Liver (tissue), 3 donors: ENCODE data around the gene ZNF655.

Experiments
- EGR1 ChIP-seq, 2 donors: IDR thresholded peaks; 2 replicates each; pipeline ENCODE4 v1.6.1; 2016 to 2018; ENCODE audit warnings: antibody characterized with exemption in 2 of 2, low read depth in 2 of 2
- JUND ChIP-seq, 2 donors: IDR thresholded peaks; 2 replicates each; pipeline ENCODE4 v1.6.1; 2016; ENCODE audit warnings: antibody characterized with exemption in 2 of 2
- MAX ChIP-seq: IDR thresholded peaks from 2 replicates; pipeline ENCODE4 v1.6.1; 2016; ENCODE audit warnings: antibody characterized with exemption
- RAD21 ChIP-seq, 2 donors: IDR thresholded peaks; 2 replicates each; pipeline ENCODE4 v1.6.1; 2016; ENCODE audit warnings: antibody characterized with exemption in 2 of 2, mild to moderate bottlenecking in 2 of 2
- TAF1 ChIP-seq: conservative IDR thresholded peaks from 2 replicates; pipeline ENCODE4 v1.6.1; 2016; ENCODE audit warnings: antibody characterized with exemption, mild to moderate bottlenecking
- YY1 ChIP-seq: IDR thresholded peaks from 2 replicates; pipeline ENCODE4 v1.6.1; 2016; ENCODE audit warnings: antibody characterized with exemption, mild to moderate bottlenecking
- TF ChIP-seq, protein P1 (sequence below): fragments of 150-350 bp; IDR thresholded peaks from 2 replicates; pipeline ENCODE4 v1.5.1; 2017; ENCODE audit warnings: improper control_type of control experiment, low read depth, low read length; ENCODE audit not compliant: missing input control
- TF ChIP-seq, protein P2 (sequence below): IDR thresholded peaks from 2 replicates; pipeline ENCODE4 v1.6.1; 2016; ENCODE audit warnings: antibody characterized with exemption, mild to moderate bottlenecking
- TF ChIP-seq, protein P3 (sequence below): IDR thresholded peaks from 2 replicates; pipeline ENCODE4 v1.6.1; 2016; ENCODE audit warnings: antibody characterized with exemption
- TF ChIP-seq, protein P4 (sequence below): IDR thresholded peaks from 2 replicates; pipeline ENCODE4 v1.6.1; 2016; ENCODE audit warnings: antibody characterized with exemption
- donor health status: healthy.
- donor health status: healthy.

DNA sequence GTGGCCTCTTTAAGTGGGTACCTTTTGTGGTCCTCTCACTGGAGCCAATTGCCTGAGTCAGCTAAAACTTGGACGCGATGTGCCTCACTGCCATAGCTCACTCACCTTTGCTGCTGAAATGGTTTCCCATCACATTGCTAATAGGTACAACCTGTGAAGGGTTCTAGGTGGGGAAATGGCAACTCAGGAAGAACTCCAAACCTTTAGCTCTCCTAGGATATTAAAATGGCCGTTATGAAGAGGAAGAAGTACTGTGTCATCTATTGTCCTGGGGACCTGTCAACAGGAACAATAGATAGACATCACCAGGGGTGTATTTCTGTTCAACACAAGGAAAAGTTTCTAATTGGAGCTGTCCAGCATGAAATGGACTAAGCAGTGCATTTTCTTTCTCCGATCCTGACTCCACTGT, 1.2 kb upstream of the ZNF655 start:
- TF ChIP-seq, protein P1, sequence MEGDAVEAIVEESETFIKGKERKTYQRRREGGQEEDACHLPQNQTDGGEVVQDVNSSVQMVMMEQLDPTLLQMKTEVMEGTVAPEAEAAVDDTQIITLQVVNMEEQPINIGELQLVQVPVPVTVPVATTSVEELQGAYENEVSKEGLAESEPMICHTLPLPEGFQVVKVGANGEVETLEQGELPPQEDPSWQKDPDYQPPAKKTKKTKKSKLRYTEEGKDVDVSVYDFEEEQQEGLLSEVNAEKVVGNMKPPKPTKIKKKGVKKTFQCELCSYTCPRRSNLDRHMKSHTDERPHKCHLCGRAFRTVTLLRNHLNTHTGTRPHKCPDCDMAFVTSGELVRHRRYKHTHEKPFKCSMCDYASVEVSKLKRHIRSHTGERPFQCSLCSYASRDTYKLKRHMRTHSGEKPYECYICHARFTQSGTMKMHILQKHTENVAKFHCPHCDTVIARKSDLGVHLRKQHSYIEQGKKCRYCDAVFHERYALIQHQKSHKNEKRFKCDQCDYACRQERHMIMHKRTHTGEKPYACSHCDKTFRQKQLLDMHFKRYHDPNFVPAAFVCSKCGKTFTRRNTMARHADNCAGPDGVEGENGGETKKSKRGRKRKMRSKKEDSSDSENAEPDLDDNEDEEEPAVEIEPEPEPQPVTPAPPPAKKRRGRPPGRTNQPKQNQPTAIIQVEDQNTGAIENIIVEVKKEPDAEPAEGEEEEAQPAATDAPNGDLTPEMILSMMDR = no peak
- no peak for TF ChIP-seq YY1
- TF ChIP-seq, protein P2, sequence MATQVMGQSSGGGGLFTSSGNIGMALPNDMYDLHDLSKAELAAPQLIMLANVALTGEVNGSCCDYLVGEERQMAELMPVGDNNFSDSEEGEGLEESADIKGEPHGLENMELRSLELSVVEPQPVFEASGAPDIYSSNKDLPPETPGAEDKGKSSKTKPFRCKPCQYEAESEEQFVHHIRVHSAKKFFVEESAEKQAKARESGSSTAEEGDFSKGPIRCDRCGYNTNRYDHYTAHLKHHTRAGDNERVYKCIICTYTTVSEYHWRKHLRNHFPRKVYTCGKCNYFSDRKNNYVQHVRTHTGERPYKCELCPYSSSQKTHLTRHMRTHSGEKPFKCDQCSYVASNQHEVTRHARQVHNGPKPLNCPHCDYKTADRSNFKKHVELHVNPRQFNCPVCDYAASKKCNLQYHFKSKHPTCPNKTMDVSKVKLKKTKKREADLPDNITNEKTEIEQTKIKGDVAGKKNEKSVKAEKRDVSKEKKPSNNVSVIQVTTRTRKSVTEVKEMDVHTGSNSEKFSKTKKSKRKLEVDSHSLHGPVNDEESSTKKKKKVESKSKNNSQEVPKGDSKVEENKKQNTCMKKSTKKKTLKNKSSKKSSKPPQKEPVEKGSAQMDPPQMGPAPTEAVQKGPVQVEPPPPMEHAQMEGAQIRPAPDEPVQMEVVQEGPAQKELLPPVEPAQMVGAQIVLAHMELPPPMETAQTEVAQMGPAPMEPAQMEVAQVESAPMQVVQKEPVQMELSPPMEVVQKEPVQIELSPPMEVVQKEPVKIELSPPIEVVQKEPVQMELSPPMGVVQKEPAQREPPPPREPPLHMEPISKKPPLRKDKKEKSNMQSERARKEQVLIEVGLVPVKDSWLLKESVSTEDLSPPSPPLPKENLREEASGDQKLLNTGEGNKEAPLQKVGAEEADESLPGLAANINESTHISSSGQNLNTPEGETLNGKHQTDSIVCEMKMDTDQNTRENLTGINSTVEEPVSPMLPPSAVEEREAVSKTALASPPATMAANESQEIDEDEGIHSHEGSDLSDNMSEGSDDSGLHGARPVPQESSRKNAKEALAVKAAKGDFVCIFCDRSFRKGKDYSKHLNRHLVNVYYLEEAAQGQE = peak; percentile 93
- TF ChIP-seq, protein P3, sequence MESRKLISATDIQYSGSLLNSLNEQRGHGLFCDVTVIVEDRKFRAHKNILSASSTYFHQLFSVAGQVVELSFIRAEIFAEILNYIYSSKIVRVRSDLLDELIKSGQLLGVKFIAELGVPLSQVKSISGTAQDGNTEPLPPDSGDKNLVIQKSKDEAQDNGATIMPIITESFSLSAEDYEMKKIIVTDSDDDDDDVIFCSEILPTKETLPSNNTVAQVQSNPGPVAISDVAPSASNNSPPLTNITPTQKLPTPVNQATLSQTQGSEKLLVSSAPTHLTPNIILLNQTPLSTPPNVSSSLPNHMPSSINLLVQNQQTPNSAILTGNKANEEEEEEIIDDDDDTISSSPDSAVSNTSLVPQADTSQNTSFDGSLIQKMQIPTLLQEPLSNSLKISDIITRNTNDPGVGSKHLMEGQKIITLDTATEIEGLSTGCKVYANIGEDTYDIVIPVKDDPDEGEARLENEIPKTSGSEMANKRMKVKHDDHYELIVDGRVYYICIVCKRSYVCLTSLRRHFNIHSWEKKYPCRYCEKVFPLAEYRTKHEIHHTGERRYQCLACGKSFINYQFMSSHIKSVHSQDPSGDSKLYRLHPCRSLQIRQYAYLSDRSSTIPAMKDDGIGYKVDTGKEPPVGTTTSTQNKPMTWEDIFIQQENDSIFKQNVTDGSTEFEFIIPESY = no peak
- TF ChIP-seq JUND (IDR thresholded peaks at IDR 0.05) = no peak
- TF ChIP-seq MAX = no peak
- no peak for TF ChIP-seq EGR1 (IDR thresholded peaks at IDR 0.05; ENCODE audit: low read depth in 2 of 2)
- TF ChIP-seq, protein P4, sequence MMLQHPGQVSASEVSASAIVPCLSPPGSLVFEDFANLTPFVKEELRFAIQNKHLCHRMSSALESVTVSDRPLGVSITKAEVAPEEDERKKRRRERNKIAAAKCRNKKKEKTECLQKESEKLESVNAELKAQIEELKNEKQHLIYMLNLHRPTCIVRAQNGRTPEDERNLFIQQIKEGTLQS = no peak
- no peak for TF ChIP-seq TAF1
- TF ChIP-seq RAD21 (IDR thresholded peaks at IDR 0.05) = no peak
